ENCODE measurements around the gene ALMS1. TPM values are rescaled to one million over a fixed set of nuclear protein-coding genes. Genes with fewer than 3 reads are reported as not detected.

Gene ALMS1
- polyA plus RNA-seq, 1 of the 3 experiments (the other 2 are of a cell fraction) = 7.0 TPM

DNA sequence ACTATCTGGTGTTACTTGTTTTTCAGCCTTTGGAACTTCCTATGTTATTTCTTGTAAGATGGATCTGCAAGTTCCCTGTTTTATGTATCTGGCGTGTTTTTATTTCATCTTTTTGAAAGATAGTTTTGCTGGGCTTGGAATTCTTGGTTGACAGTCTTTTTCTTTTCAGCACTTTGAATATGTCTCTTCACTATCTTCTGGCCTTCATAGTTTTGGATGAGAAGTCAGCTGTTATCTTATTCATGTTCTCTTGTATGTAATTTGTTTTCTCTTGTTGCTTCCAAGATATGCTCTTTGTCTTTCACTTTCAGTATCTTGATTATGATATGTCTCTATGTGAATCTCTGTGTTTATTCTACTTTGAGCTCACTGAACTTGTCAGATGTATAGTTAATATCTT is 50.4 kb downstream of the ALMS1 start:
- Histone ChIP-seq H4K20me1 (ENCODE audit: insufficient read depth) (no peaks in the 10 kb centered on the region), H3K27me3 (ENCODE audit: insufficient read depth) (no peaks in the 10 kb centered on the region), H3K4me3 (ENCODE audit: low read depth in 2 of 2, low read length in 1 of 2) (no peak overlapping the region), H3K4me1 (ENCODE audit: control insufficient read depth in 1 of 2, insufficient read depth in 2 of 2, low read depth in 1 of 2, low read length in 1 of 2) (no peaks in the 10 kb centered on the region), H3K9me2 (no peaks in the 10 kb centered on the region), H3K27ac (ENCODE audit: low read depth in 2 of 2, low read length in 1 of 2) (no peak overlapping the region), H3K36me3 (replicated peaks in 1 of 2; ENCODE audit: control insufficient read depth in 1 of 2, insufficient read depth in 2 of 2, low read length in 1 of 2) (peaks cover 39 to 59% of the 10 kb centered on the region in 2 experiments), H3K4me2 (no peak overlapping the region), H2AFZ (ENCODE audit: low read depth) (no peak overlapping the region), H3F3A (replicated peaks; ENCODE audit: insufficient read depth) (no peaks in the 10 kb centered on the region), H3K9me3 (peaks cover 11% of the 10 kb centered on the region; the same call in 1 of the 2 replicates), H3K79me2 (ENCODE audit: insufficient read depth) (no peaks in the 10 kb centered on the region; the same call in 1 of the 2 replicates), H3K9ac (no peak overlapping the region)
- TF ChIP-seq GATA2 (CRISPR knock-in tag; IDR thresholded peaks at IDR 0.05) (no peak), MXI1 (IDR thresholded peaks at IDR 0.05; ENCODE audit: low read depth, low read length) (no peak), GABPA (IDR thresholded peaks at IDR 0.05; ENCODE audit: low read depth) (no peak), EP300 (IDR thresholded peaks at IDR 0.05; ENCODE audit: borderline replicate concordance in 1 of 2, low read depth in 1 of 2, low read length in 1 of 2) (no peak), JUND (IDR thresholded peaks at IDR 0.05) (no peak), ELF1 (IDR thresholded peaks at IDR 0.05) (no peak)
- TF ChIP-seq, protein P1, sequence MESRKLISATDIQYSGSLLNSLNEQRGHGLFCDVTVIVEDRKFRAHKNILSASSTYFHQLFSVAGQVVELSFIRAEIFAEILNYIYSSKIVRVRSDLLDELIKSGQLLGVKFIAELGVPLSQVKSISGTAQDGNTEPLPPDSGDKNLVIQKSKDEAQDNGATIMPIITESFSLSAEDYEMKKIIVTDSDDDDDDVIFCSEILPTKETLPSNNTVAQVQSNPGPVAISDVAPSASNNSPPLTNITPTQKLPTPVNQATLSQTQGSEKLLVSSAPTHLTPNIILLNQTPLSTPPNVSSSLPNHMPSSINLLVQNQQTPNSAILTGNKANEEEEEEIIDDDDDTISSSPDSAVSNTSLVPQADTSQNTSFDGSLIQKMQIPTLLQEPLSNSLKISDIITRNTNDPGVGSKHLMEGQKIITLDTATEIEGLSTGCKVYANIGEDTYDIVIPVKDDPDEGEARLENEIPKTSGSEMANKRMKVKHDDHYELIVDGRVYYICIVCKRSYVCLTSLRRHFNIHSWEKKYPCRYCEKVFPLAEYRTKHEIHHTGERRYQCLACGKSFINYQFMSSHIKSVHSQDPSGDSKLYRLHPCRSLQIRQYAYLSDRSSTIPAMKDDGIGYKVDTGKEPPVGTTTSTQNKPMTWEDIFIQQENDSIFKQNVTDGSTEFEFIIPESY (IDR thresholded peaks at IDR 0.05; ENCODE audit: borderline replicate concordance, low read depth) = no peak
- WGBS (ENCODE audit: low lambda C conversion rate) = 97% methylated on average over 1 of the region's 1 CpG
- no peak for DNase-seq
- ChIA-PET POLR2A (no interaction called here), CTCF (no interaction called here)

DNA sequence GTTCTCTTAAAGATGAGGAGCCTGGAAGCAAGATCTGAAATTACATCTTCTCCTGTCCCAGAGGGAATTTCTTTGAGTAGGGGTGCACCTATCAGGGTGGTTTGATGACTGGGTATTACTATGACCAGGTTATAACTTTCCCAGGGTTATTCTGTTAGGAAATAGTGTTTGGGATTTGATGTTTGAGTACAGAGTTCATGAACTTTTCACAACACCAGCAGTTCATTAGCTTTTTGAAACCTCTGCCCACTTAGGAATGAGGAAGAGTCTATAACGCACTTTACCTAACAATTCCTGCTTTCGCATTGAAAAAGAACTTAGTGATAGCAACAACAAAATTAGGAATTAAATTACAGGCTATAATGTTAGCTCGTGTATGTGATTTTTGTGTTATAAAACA is 58.6 kb downstream of the ALMS1 start:
- no peak overlapping the region for H3K4me3 ChIP-seq (ENCODE audit: low read depth in 2 of 2, low read length in 1 of 2)
- H3K27ac ChIP-seq (ENCODE audit: low read depth in 2 of 2, low read length in 1 of 2) = no peak overlapping the region
- H3F3A ChIP-seq (replicated peaks; ENCODE audit: insufficient read depth) = no peaks in the 10 kb centered on the region
- no peaks in the 10 kb centered on the region for H3K27me3 ChIP-seq (ENCODE audit: insufficient read depth)
- peaks cover 15 to 30% of the 10 kb centered on the region in 2 experiments for H3K36me3 ChIP-seq (replicated peaks in 1 of 2; ENCODE audit: control insufficient read depth in 1 of 2, insufficient read depth in 2 of 2, low read length in 1 of 2)
- no peaks in the 10 kb centered on the region for H4K20me1 ChIP-seq (ENCODE audit: insufficient read depth)
- H3K9ac ChIP-seq = no peak overlapping the region
- H3K4me2 ChIP-seq = no peak overlapping the region
- no peak for DNase-seq
- no peaks in the 10 kb centered on the region for H3K9me3 ChIP-seq
- no peaks in the 10 kb centered on the region; the same call in 1 of the 2 replicates for H3K79me2 ChIP-seq (ENCODE audit: insufficient read depth)
- POLR2A ChIA-PET = no interaction called here
- WGBS (ENCODE audit: low lambda C conversion rate) = 88% methylated on average over 3 of the region's 3 CpGs
- TF ChIP-seq USF2 (IDR thresholded peaks at IDR 0.05; ENCODE audit: borderline replicate concordance, low read depth, low read length) (no peak), YY1 (IDR thresholded peaks at IDR 0.05; ENCODE audit: low read depth) (no peak), EP300 (IDR thresholded peaks at IDR 0.05; ENCODE audit: borderline replicate concordance in 1 of 2, low read depth in 1 of 2, low read length in 1 of 2) (no peak), RFX5 (IDR thresholded peaks at IDR 0.05; ENCODE audit: low read length) (no peak), PBX3 (IDR thresholded peaks at IDR 0.05) (no peak), FOXM1 (IDR thresholded peaks at IDR 0.05; ENCODE audit: low read depth) (no peak), RAD21 (IDR thresholded peaks at IDR 0.05; ENCODE audit: low read length) (no peak), NRF1 (IDR thresholded peaks at IDR 0.05; ENCODE audit: low read depth, low read length) (no peak), FOSL2 (IDR thresholded peaks at IDR 0.05; ENCODE audit: borderline replicate concordance, low read depth) (no peak), TCF12 (IDR thresholded peaks at IDR 0.05) (no peak), CHD2 (IDR thresholded peaks at IDR 0.05; ENCODE audit: low read length, partially characterized antibody) (no peak), SMC3 (IDR thresholded peaks at IDR 0.05; ENCODE audit: low read depth, low read length) (no peak)
- TF ChIP-seq, protein P2, sequence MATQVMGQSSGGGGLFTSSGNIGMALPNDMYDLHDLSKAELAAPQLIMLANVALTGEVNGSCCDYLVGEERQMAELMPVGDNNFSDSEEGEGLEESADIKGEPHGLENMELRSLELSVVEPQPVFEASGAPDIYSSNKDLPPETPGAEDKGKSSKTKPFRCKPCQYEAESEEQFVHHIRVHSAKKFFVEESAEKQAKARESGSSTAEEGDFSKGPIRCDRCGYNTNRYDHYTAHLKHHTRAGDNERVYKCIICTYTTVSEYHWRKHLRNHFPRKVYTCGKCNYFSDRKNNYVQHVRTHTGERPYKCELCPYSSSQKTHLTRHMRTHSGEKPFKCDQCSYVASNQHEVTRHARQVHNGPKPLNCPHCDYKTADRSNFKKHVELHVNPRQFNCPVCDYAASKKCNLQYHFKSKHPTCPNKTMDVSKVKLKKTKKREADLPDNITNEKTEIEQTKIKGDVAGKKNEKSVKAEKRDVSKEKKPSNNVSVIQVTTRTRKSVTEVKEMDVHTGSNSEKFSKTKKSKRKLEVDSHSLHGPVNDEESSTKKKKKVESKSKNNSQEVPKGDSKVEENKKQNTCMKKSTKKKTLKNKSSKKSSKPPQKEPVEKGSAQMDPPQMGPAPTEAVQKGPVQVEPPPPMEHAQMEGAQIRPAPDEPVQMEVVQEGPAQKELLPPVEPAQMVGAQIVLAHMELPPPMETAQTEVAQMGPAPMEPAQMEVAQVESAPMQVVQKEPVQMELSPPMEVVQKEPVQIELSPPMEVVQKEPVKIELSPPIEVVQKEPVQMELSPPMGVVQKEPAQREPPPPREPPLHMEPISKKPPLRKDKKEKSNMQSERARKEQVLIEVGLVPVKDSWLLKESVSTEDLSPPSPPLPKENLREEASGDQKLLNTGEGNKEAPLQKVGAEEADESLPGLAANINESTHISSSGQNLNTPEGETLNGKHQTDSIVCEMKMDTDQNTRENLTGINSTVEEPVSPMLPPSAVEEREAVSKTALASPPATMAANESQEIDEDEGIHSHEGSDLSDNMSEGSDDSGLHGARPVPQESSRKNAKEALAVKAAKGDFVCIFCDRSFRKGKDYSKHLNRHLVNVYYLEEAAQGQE (IDR thresholded peaks at IDR 0.05; ENCODE audit: low read depth, low read length) = no peak
- TF ChIP-seq, protein P3, sequence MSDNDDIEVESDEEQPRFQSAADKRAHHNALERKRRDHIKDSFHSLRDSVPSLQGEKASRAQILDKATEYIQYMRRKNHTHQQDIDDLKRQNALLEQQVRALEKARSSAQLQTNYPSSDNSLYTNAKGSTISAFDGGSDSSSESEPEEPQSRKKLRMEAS (IDR thresholded peaks at IDR 0.05; ENCODE audit: low read depth) = no peak
- H2AFZ ChIP-seq (ENCODE audit: low read depth) = no peak overlapping the region
- H3K9me2 ChIP-seq = no peaks in the 10 kb centered on the region
- H3K4me1 ChIP-seq (ENCODE audit: control insufficient read depth in 1 of 2, insufficient read depth in 2 of 2, low read depth in 1 of 2, low read length in 1 of 2) = no peaks in the 10 kb centered on the region
- CTCF ChIA-PET = no interaction called here
